ENCODE measurements around the gene OPA3. TPM values are rescaled to one million over a fixed set of nuclear protein-coding genes. Genes with fewer than 3 reads are reported as not detected.

OPA3 gene
- total and polyA plus RNA-seq, 2 experiments from 2014 or later: 11.5 to 14.5 TPM

- Mint-ChIP-seq H3K4me1 (peaks cover 47% of the 10 kb centered on the region), H3K27me3 (ENCODE audit: insufficient read depth, low read depth, poor library complexity) (peaks cover 33% of the 10 kb centered on the region), H3K36me3 (ENCODE audit: low read depth) (peaks cover 4% of the 10 kb centered on the region; the same call in 1 of the 3 replicates), H3K4me3 (peak within 1 kb of the TSS; percentile 77), H3K9me3 (no peaks in the 10 kb centered on the region), H3K27ac (no peak within 1 kb of the TSS; the same call in 1 of the 2 replicates)
- H3K9me2 ChIP-seq (ENCODE audit: insufficient read depth): no peaks in the 10 kb centered on the region
- H3F3A ChIP-seq (replicated peaks; ENCODE audit: low read depth): peaks cover 10% of the 10 kb centered on the region
- H3K79me2 ChIP-seq (replicated peaks; ENCODE audit: insufficient read depth): no peaks in the 10 kb centered on the region
- peak within 1 kb of the TSS; percentile 74 for H3K27ac ChIP-seq (ENCODE audit: low read depth)
- peak; percentile 54; the same call in 1 of the 2 replicates for TF ChIP-seq POLR2AphosphoS5 (IDR thresholded peaks at IDR 0.05; ENCODE audit: low read depth)
- TF ChIP-seq, protein P1, sequence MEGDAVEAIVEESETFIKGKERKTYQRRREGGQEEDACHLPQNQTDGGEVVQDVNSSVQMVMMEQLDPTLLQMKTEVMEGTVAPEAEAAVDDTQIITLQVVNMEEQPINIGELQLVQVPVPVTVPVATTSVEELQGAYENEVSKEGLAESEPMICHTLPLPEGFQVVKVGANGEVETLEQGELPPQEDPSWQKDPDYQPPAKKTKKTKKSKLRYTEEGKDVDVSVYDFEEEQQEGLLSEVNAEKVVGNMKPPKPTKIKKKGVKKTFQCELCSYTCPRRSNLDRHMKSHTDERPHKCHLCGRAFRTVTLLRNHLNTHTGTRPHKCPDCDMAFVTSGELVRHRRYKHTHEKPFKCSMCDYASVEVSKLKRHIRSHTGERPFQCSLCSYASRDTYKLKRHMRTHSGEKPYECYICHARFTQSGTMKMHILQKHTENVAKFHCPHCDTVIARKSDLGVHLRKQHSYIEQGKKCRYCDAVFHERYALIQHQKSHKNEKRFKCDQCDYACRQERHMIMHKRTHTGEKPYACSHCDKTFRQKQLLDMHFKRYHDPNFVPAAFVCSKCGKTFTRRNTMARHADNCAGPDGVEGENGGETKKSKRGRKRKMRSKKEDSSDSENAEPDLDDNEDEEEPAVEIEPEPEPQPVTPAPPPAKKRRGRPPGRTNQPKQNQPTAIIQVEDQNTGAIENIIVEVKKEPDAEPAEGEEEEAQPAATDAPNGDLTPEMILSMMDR (conservative IDR thresholded peaks at IDR 0.05; ENCODE audit: low read depth in 2 of 2): peak in 1 of 2 experiments; percentile 45; a peak in 3 of 4 replicates
- no peak for TF ChIP-seq CREB1 (CRISPR knock-in tag; IDR thresholded peaks at IDR 0.05; ENCODE audit: low read depth)
- H3K4me3 ChIP-seq: peak within 1 kb of the TSS; percentile 90
- H4K20me1 ChIP-seq (replicated peaks; ENCODE audit: insufficient read depth): peaks cover 2% of the 10 kb centered on the region; the same call in 1 of the 2 replicates
- DNase-seq (ENCODE audit: low spot score) (peak; percentile 87), ATAC-seq (peak; percentile 58)
- peak within 1 kb of the TSS; percentile 78 for H3K4me2 ChIP-seq
- H3K27me3 ChIP-seq (ENCODE audit: insufficient read depth): peaks cover 15% of the 10 kb centered on the region; the same call in 1 of the 2 replicates
- H3K4me1 ChIP-seq (ENCODE audit: insufficient read depth): peaks cover 19% of the 10 kb centered on the region; the same call in 1 of the 2 replicates
- peak within 1 kb of the TSS; percentile 83 for H2AFZ ChIP-seq
- no peaks in the 10 kb centered on the region for H3K36me3 ChIP-seq (ENCODE audit: insufficient read depth)
Observed at GRCh38 chr19:45498411-45499195, 86.0 kb downstream of the OPA3 start, which contains the start of gene PPM1N. Gene PPM1N (plus strand): TSS chr19:45498443. CDS start chr19:45498473, 30 bp downstream.

DNA sequence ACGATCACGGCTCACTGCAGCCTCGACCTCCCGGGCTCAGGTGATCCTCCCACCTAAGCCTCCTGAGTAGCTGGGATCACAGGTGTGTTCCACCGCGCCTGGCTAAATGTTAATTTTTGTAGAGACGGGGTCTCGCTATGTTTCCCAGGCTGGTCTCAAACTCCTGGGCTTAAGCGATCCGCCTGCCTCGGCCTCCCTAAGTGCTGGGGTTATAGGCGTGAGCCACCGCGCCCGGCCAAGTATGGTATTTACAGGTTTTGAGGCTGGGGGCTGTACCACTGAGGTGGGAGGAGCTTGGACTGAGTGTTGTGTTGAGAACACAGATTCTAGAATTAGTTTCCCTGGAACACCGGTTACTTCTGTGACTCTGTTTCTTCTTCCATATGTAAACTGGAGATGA is 86.8 kb downstream of the OPA3 start:
- H3K36me3 ChIP-seq (ENCODE audit: insufficient read depth): no peaks in the 10 kb centered on the region
- H3K4me2 ChIP-seq: peak overlapping the region; percentile 78
- peaks cover 14% of the 10 kb centered on the region for H3F3A ChIP-seq (replicated peaks; ENCODE audit: low read depth)
- peaks cover 15% of the 10 kb centered on the region; the same call in 1 of the 2 replicates for H3K27me3 ChIP-seq (ENCODE audit: insufficient read depth)
- Mint-ChIP-seq H3K9me3 (no peaks in the 10 kb centered on the region; the same call in 2 of the 3 replicates), H3K4me3 (peak overlapping the region; percentile 66), H3K4me1 (peaks cover 49% of the 10 kb centered on the region), H3K27me3 (ENCODE audit: insufficient read depth, low read depth, poor library complexity) (peaks cover 39% of the 10 kb centered on the region), H3K36me3 (ENCODE audit: low read depth) (peaks cover 4% of the 10 kb centered on the region; the same call in 1 of the 3 replicates), H3K27ac (no peak overlapping the region)
- DNase-seq (ENCODE audit: low spot score) (peak; percentile 82), ATAC-seq (peak; percentile 2; the same call in 1 of the 3 replicates)
- peak overlapping the region; percentile 74 for H3K27ac ChIP-seq (ENCODE audit: low read depth)
- peaks cover 2% of the 10 kb centered on the region; the same call in 1 of the 2 replicates for H4K20me1 ChIP-seq (replicated peaks; ENCODE audit: insufficient read depth)
- H2AFZ ChIP-seq: no peak overlapping the region
- peak overlapping the region; percentile 59 for H3K4me3 ChIP-seq
- no peaks in the 10 kb centered on the region for H3K79me2 ChIP-seq (replicated peaks; ENCODE audit: insufficient read depth)
- H3K9me2 ChIP-seq (ENCODE audit: insufficient read depth): no peaks in the 10 kb centered on the region
- H3K4me1 ChIP-seq (ENCODE audit: insufficient read depth): peaks cover 19% of the 10 kb centered on the region; the same call in 1 of the 2 replicates
- no peak for TF ChIP-seq ZNF331 (CRISPR knock-in tag; IDR thresholded peaks at IDR 0.05; ENCODE audit: low read depth)
- TF ChIP-seq NANOG (IDR thresholded peaks at IDR 0.05; ENCODE audit: borderline replicate concordance): no peak
- TF ChIP-seq EZH2 (IDR thresholded peaks at IDR 0.05; ENCODE audit: low read depth, unreplicated experiment): no peak
- TF ChIP-seq, protein P2, sequence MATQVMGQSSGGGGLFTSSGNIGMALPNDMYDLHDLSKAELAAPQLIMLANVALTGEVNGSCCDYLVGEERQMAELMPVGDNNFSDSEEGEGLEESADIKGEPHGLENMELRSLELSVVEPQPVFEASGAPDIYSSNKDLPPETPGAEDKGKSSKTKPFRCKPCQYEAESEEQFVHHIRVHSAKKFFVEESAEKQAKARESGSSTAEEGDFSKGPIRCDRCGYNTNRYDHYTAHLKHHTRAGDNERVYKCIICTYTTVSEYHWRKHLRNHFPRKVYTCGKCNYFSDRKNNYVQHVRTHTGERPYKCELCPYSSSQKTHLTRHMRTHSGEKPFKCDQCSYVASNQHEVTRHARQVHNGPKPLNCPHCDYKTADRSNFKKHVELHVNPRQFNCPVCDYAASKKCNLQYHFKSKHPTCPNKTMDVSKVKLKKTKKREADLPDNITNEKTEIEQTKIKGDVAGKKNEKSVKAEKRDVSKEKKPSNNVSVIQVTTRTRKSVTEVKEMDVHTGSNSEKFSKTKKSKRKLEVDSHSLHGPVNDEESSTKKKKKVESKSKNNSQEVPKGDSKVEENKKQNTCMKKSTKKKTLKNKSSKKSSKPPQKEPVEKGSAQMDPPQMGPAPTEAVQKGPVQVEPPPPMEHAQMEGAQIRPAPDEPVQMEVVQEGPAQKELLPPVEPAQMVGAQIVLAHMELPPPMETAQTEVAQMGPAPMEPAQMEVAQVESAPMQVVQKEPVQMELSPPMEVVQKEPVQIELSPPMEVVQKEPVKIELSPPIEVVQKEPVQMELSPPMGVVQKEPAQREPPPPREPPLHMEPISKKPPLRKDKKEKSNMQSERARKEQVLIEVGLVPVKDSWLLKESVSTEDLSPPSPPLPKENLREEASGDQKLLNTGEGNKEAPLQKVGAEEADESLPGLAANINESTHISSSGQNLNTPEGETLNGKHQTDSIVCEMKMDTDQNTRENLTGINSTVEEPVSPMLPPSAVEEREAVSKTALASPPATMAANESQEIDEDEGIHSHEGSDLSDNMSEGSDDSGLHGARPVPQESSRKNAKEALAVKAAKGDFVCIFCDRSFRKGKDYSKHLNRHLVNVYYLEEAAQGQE (IDR thresholded peaks at IDR 0.05; ENCODE audit: unreplicated experiment): no peak
- TF ChIP-seq EZH2phosphoT487 (IDR thresholded peaks at IDR 0.05; ENCODE audit: unreplicated experiment): no peak
- TF ChIP-seq STAT1 (IDR thresholded peaks at IDR 0.05; ENCODE audit: unreplicated experiment): no peak
- TF ChIP-seq CREB1 (CRISPR knock-in tag; IDR thresholded peaks at IDR 0.05; ENCODE audit: low read depth): no peak
- TF ChIP-seq ZNF114 (CRISPR knock-in tag; IDR thresholded peaks at IDR 0.05): no peak

All from GM23338 (cell line).